Hematopoietic multipotent progenitor cell treated with erythropoietin and hydrocortisone succinate and interleukin-3 and kit ligand, for 17 days (in vitro differentiated cells): Measurements from ENCODE around the gene GRID1.
"Not testable (repeated sequence)": the region's sequence is repeated elsewhere in the genome, so short reads cannot be mapped to it uniquely, and the experiment has no call there.

Experiments
- DNase-seq: peaks from one replicate; pipeline ENCODE4 v3.0.0-alpha.2; 2015; ENCODE audit warnings: low spot score

The GRID1 gene

DNA sequence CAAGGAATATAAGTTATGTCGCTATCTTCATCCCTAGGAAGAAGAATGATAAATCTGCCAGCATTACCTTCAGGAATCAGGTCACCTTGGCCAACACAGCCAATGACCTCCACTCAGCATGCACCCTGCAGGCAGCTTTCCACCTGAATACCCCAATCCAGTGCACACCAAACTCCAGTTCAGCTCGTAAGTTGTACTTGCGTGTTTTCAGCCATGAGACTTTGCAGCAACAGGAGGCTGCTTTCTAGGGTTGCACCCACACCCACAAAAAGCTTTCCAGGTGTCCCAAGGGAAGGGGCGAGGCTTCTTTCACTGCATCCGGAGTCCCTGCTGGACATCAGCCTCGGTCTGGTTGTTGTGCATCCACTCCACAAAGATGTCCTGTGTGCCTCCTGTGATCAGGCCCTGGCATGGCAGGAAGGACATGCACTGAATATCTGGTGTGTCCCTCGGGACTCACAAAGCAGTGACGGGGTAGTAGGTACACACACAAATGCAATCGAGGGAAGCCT lies 282.9 kb downstream of the GRID1 start:
- no peak for DNase-seq

DNA sequence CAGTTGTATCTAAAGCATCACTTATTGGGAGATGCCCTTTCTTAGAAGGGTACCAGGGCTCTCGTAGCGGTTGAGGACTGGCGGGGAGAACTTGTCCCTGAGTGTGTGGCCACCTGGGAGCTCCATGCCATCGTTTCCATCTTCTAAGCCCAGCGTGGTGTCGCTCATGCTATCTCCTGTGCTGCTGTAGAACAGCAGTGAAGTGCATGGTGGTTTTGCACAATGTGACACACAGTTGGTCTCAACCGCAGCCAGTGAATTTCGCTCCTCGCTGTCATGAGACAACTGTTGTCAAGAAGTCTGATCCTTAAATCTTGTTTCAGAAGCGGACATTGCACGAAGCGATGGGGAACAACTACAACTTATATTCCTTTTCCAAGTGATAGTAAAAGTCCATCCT lies 283.4 kb downstream of the GRID1 start:
- DNase-seq: no peak

DNA sequence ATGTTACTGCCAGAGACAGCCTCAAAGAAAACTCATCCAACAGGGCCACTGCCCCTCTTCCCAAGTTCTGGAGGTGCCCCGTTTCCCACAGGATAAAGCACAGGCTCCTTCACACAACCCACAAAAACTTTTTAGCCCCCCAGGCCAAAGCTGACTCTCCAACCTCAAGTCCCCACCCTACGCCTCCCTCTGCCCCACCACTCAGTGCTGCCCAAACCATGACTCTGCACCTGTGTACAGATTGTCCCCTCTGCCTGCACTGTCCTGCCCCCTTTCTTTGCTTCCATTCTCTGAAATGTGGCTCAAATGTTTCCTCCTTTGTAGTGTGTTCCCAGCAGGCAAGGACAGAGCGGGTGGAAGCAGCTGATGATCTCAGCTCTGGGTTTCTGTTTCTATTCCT lies 284.0 kb downstream of the GRID1 start:
- no peak for DNase-seq

DNA sequence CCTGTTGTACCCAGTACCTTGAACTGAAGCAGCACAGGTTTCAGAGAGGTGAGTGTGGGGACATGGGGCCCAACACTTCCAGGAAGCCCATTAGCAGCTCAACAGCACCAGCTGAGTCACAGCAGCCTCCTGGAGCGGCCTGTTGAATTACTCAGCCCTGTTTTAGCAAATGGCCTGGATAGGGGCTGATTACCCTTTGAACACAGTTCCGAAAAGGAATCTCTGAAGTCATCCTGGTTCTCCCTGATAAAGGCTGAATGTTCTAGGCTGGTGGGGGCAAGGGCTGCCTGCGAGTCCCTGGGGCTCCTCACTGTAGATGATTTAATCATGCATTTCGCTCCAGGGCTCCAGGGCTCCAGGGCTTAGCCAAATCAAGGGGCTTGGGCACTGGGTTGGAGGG lies 287.5 kb downstream of the GRID1 start:
- DNase-seq: no peak

DNA sequence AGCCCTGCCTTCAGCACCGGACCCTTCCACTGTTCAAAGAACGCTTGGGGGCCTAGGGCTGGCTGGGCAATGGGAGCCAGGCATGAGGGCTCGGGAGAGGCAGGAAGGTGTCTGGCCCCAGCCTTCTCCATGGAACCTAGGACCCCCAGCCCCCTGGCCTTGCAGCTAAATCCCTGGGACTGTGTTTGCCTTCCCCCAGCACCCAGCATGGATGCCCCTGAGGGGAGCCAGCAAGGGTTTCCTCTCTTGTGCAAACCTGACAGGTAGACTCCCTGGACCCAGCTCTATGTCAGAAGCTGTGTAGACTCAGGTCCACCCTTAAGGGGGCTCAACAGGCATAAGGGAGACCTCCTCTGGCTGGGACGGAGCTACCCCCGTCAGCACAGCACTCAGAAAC lies 288.0 kb downstream of the GRID1 start:
- DNase-seq: no peak

DNA sequence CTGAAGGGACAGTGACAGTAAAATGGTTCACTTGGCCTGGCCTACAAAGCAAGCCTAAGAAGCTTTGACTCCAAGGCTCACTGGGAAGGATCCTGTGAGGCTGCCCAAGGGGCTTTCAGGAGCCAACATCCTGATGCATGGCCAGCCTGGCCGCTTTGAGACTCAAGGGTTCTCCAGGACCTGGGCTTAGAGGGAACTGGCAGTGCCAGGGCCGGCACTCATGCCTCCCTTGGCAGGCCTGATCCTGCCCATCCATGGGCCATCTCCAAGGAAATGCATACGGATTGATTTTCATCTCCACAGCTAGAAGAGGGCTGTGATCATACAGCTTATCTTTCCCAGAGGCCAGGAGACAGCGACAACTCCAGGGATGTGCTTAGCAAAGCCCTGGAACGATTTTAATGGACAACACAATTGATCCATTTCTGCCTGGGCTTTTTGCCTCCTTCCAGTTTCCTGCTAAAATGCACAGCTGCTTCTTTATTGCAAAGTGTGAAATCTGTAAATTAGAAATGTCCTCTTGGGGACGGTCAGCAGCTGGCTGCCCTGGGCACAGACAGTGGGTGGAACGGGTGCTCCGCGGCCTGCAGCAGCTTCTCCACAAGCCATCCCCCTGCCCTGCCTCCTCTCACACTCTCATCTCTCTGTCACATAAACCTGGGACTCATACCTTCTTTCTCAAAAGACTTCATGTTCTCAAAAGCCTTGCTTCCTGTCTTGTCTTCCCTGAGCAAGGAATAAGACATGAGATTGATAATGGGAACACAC lies 288.5 kb downstream of the GRID1 start:
- no peak for DNase-seq

DNA sequence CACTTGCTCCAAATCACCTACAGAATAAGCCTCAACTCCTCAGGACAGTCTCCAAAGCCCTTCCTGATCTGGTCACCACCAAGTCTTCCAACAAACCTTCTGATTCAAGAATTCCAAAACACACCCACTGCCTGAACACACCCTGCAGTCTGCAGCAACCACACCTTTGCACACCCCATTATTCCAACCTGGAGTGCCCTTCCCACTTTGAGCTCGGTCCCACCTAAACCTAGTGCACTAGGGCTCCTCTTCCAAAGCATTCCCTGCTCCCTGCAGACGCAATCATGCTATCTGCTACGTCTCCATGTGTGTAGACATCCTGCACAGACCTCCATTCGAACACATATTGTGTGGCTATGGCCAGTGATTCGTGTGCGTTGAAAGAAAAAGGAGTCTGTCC lies 289.3 kb downstream of the GRID1 start:
- DNase-seq: no peak

DNA sequence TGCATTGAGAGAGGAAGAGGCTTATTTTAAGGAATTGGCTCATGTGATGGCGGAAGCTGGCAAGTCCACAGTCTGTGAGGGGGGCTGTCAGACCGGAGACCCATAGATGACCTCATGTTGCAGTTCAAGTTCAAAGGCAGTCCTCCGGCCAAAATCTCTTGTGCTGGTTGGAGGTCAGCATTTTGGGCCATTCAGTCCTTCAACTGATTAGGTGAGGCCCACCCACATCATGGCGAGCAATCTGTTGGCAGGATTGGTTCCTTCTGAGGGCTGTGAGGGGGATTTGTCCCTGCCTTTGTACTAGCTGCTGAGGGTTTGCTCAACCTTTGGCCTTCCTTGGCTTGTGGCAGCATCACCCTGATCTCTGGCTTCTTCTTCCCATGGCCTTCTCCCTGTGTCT lies 290.1 kb downstream of the GRID1 start:
- not testable (repeated sequence) for DNase-seq

DNA sequence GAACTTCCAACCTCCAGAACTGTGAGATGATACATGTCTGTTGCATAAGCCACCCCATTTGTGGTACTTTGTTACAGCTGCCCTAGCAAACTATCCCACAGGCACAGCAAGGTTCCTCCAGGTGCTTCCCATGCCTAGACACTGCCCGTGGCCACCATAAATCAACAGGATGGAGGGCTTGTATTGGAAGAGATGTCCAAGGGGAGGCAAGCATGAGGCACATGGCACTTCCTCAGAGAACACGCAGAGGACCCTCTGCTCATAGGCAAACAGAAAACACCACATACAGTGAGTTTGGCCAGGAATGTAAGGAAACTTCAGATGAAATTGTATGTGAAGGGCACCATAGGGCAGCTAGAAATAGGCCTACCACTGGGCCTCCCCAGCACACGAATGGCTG lies 291.1 kb downstream of the GRID1 start:
- no peak for DNase-seq

DNA sequence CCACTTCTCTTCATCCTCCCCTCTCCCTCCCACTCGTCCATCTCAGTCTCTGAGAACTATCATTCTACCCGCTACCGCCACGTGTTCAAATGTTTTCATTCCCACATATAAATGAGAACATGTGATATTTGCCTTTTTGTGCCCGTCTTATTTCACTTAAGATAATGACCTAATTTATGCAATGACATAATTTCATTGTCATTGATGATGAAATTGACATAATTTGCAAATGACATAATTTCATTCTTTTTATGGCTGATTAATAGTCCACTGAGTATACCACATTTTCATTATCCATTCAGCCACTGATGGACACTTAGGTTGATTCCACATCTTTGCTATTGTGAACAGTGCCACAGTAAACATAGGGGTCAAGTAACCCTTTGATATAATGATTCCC lies 292.3 kb downstream of the GRID1 start:
- no peak for DNase-seq

DNA sequence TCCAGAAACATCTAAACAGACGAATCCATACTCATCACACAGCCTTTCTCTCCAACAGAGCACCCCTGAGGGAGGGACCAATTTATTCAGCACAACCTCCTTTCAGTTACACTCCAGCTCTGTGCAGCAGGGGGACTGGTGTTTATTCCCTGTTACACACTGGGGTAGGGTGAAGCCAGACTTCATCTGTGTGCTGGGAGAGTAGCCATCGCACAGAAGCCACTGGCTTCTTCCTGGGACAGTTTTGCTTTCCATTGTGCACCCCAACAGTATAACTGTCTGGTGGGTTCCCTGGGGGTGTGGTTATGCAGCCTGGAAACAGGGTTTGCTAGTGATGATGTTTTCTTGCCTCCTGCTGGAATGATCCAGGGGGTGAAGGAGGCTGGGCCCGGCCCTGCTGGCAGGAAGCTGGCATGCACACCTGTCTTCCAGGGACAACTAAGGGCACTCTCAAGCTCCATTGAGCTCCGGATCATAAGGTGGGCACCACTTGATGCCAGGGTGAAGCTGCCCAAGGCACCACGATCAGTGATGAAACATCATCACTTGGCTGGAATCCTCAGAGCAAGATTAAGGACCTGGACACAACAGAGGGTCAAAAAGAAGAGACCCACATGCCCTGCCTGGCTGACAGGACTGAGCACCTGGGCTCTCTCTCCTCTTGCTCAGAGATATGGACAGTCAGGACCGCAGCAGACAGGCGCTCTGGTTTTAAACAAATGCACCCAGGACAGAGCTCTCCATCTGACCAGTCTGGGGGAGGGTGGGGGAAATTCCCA lies 293.2 kb downstream of the GRID1 start:
- no peak for DNase-seq

DNA sequence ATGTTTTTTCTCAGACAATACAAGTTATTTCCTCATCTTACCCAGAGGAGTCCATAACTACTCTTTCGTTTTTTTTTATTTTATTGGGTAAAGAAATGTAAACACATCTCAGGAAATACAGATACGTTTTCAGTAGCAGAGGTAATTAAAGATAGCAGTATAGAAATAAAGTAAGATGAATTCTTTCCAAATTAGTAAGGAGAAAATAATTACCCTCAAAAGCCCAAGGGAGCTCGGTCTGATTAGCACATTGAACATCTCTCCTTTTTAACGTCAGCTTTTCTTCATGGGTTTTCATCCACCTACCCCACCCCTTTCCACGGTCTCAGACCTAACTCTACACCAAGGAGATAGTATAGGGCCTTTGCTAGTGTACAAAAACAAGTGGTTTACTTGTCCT lies 294.2 kb downstream of the GRID1 start:
- DNase-seq: no peak

DNA sequence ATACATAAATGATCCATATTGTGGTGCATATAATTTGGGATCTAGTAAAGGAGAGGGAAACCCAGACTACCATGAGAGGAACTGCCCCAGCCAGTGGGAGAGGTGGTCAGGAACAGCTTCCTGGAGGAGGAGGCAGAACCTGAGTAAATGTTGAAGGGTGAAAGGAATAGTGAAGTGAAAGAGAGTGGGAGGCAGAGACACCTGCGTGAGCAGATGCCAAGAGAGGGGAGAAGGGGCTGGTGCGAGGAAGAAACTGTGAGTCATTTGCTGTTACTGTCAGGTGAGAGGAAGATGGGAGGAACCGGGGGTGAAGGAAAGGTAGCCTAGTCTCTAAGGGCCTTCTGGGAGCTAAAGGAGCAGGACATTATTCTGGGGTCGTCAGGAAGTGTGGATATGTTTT lies 294.8 kb downstream of the GRID1 start:
- no peak for DNase-seq

DNA sequence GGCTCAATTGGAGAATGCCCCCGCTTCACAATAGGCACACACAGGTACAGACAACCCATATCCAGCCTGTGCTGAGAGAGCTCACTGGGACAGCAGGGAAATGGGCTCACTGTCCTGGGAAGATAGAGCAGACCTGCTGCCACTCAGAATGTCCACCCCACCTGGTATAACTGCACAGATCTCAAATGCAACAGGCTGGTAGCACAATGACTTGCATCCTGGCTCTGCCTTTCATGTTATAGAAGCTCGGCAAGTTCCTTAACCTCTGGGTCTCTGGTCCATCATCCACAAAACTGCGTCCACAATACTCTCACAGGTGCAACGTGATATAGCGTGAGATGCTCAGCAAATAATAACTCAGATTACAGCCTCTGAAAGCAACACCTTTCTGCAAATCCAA lies 295.4 kb downstream of the GRID1 start:
- DNase-seq: no peak

DNA sequence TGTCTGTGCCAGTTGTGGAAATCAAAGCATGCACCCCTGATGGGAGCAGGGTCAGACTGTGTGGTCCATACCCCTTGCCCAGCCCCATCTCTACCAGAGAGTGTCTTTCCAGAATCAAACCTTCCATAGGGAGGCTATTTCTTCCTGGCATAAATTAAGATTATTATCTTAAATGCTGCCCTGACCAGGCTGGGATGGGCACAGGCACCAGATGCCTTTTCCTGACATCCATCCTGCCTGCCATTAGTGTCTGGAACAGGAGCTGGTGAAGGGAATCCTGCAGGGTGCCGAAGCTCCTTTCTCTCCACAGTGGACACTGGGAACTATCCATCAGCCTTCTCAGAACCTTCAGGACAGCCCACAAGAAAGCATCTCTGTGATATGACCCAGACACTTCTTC lies 296.3 kb downstream of the GRID1 start:
- DNase-seq: no peak

DNA sequence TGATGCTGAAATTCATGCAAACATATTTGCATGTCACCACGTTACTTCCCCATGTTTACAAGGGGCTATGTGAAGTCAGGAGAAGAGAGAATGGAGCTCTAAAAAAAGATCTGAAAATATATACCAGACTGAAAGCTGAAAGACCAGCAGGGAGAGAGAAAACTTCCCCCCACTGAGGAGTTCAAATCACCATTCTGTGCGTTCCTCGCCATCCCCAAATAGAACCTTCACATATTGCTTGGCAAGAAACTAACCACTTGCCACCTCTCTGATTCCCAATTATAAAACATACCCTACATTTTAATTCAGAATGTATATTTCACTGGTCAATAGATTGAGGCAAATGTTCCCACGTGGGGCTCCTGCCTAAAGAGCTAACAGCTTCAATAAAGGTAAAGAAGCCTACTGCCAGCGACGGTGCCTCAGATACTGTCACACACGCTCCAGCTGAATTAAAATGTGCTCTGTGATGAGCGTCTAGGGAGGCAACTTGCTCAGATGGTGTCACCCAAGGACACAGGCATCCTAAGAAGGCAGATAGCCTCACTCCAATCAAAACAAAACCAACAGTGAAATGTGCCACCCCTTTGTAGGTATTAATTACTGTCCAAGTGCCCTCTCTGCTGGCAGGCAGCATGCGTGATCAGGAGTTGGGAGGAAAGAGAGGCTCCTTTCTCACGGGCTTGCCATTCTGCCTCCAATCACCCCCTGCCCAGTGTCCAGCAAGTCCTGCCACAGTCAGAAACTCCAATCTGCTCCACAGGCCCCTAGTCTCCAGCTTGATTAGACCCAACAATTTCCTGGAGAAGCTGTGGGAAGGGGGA lies 298.2 kb downstream of the GRID1 start:
- no peak for DNase-seq

DNA sequence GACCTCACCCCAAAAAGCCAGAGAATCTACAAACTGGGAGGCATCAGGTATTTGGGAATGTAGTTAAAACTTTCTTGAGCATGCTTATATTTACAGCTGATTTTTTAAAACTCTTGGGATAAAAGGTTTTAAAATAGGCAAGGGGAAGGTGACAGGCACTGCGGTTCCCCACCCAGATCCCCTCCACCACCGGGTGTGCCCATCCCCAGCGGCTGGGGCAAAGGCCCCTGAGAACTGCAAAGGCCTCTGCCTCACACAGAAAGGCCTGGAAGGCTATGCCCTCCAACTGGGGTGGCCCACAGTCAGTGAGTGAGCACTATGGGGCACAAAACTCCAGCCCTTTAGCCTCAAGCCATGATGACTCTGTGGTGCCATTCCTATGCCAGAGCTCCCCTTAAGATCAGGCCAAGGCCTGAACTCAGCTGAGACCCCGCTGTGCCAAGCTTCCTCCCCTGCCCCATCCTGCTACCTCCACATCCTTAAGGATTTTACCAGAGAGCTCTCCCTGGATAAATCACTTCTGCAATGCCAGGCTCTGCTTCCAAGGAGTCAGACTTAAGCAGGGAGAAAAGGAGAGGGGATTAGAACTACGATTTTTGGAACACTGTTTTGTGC lies 299.1 kb downstream of the GRID1 start:
- no peak for DNase-seq

DNA sequence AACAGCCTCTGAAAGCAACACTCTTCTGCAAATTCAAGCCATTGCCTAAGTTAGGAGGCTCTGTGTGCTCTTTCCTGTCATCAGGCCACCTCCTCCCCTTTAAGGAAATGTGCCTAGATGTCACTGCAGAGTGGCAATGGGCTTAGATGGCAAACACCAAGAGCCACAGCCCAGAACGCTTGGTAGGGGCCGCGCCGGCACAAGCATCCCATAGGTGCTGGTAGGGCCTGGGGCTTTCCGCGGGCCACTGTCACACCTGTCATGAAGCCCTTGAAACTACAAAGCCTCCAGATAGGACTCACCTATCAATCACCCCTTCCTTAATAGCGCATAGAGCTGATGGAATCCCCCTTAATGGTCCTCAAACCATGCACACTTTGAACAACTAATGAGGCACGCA lies 299.9 kb downstream of the GRID1 start:
- DNase-seq: no peak

DNA sequence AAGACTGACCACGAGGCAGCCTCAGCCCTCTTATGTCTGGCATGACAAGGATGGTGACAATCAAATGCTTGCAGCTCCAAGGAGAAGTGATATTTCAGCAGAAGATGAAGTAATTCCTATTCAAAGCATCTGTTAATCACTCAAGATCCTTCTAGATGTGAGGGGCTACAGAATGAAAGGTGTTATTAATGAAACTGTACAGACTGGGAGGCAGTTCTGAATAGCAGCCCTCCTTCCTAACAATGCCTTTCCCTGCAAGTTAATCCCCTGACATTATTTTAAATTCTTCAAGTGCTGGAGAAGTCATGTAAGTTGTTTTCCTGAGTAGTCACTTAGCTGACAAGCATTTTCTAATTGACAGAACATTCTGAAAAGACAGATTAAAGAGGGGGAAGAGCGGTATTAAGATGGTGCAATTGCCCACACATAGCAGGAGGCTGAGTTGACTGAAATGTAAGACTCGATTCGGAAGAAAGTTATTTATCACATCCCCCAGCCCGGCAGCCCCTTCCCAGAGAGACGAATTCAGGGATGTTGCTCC lies 300.8 kb downstream of the GRID1 start:
- DNase-seq: no peak

DNA sequence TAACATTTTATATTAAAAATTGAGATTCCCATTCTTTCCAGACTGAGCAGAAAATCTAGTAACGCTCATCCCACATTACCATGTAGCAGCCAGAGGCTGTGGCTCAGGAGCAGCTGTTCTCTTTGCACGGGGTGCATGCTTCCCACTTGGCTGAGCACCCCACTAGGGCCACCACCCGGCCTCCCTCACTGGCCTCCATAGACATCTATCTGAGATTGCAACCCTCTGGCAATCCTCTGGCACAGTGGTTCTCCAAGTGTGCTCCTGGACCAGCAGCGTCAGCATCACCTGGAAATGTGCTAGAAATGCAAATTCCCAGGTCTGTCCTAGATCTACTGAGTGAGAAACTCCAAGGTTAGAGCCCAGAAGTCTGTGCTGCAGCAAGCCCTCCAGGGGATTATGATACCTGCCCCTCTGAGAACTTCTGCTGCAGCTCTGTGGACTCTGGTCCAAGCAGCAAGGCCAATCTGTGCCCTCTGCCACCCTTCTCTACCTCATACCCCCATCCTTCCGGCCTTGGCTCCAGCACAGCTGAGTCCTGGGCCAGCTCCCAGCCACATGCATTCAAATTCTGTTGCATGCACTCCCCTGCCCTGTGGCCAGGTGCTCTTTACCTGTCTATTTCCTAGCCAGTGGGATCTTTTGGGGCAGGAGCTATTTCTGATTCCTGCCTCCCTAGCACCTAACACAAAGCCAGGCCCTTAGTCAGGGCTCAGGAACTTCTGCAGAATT lies 301.5 kb downstream of the GRID1 start:
- DNase-seq: no peak

DNA sequence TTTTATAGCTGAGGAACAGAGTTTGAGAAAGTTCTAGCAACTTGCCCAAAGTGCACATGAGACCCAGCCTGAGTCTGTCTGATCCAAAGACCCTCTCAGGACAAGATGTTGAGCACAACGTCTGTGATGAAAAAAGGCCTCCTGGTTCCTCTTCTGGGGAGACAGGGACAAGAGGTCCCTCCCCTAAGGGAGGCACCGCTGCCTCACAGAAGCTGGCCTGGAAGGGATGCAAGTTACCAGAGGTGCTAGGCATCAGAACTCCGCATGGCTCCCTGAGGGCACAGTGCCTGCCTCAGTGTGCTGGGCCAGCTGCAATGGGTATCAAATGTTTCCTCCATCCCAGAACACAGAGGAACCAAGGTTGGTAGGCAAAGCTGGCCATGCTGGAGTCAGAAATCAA lies 302.4 kb downstream of the GRID1 start:
- DNase-seq: no peak
